Anterior cingulate cortex (tissue), 58 donors: ENCODE data around the gene RBM10.

Source experiments
- DNase-seq, 58 donors: peaks; one replicate each; lab custom pipeline; 2025; lab: John Stamatoyannopoulos, UW

Gene RBM10

GRCh38 chrX:47232197-47232802, 87.3 kb downstream of the RBM10 start:
- DNase-seq, result no peak

GRCh38 chrX:47232803-47233332, 87.8 kb downstream of the RBM10 start, which contains the start of gene USP11:
Gene USP11 (plus strand): TSS chrX:47233009. CDS start chrX:47233044, 35 bp downstream.
- DNase-seq, result peak in 47 of 58 donors; percentile 2 to 75 (median 49)

- DNase-seq, result peak; percentile 38 to 99 (median 91)
Measured at GRCh38 chrX:47233333-47234113, 88.5 kb downstream of the RBM10 start.

GRCh38 chrX:47234583-47234982, 89.6 kb downstream of the RBM10 start:
- DNase-seq, result no peak

GRCh38 chrX:47235691-47236103, 90.7 kb downstream of the RBM10 start:
- DNase-seq, result no peak
